Ovary (tissue), 3 donors: ENCODE data around the gene TESMIN.

ENCODE experiments used
- EP300 ChIP-seq: sonication (generic); formaldehyde crosslinking; IDR thresholded peaks from one replicate; pipeline ENCODE4 v1.6.1; 2017; ENCODE audit warnings: antibody characterized with exemption
- TF ChIP-seq, protein P1 (sequence below), 3 donors: fragments of 450-650 bp in 2 of 3; fragments of 200-600 bp in 1 of 3; IDR thresholded peaks; one replicate each; pipeline versions ENCODE4 v1.5.1 to v1.8.0; 2016 to 2022; ENCODE audit warnings: antibody characterized with exemption in 3 of 3, mild to moderate bottlenecking in 1 of 3
- donor health status: DM: no; HTN: no; CAD: no.

GRCh38 chr11:68763926-68764657 is 12.8 kb upstream of the TESMIN start:
- TF ChIP-seq, protein P1, sequence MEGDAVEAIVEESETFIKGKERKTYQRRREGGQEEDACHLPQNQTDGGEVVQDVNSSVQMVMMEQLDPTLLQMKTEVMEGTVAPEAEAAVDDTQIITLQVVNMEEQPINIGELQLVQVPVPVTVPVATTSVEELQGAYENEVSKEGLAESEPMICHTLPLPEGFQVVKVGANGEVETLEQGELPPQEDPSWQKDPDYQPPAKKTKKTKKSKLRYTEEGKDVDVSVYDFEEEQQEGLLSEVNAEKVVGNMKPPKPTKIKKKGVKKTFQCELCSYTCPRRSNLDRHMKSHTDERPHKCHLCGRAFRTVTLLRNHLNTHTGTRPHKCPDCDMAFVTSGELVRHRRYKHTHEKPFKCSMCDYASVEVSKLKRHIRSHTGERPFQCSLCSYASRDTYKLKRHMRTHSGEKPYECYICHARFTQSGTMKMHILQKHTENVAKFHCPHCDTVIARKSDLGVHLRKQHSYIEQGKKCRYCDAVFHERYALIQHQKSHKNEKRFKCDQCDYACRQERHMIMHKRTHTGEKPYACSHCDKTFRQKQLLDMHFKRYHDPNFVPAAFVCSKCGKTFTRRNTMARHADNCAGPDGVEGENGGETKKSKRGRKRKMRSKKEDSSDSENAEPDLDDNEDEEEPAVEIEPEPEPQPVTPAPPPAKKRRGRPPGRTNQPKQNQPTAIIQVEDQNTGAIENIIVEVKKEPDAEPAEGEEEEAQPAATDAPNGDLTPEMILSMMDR (IDR thresholded peaks at IDR 0.05), result no peak
- no peak for TF ChIP-seq EP300
